GM04504 (cell line): ENCODE results near the gene METTL8.
A peak's percentile ranks its signal among the peaks of the same experiment; 100 is the strongest.
"Not testable (repeated sequence)": the region's sequence is repeated elsewhere in the genome, so short reads cannot be mapped to it uniquely, and the experiment has no call there.

Source experiments
- DNase-seq: peaks from one replicate; pipeline ENCODE4 v3.0.0-alpha.2; 2012; ENCODE audit warnings: low read depth

The METTL8 gene

GRCh38 chr2:171401947-171402346 lies 31.8 kb downstream of the METTL8 start:
- no peak for DNase-seq

- no peak for DNase-seq
Measured at GRCh38 chr2:171400395-171400794, 33.4 kb downstream of the METTL8 start.

GRCh38 chr2:171399292-171399691 lies 34.5 kb downstream of the METTL8 start:
- no peak for DNase-seq

GRCh38 chr2:171394164-171394740 lies 39.5 kb downstream of the METTL8 start:
- DNase-seq = no peak

GRCh38 chr2:171393487-171393886 lies 40.3 kb downstream of the METTL8 start:
- DNase-seq = no peak

- DNase-seq = no peak
Measured at GRCh38 chr2:171391532-171391931, 42.3 kb downstream of the METTL8 start.

- peak; percentile 36 for DNase-seq
Measured at GRCh38 chr2:171390941-171391516, 42.8 kb downstream of the METTL8 start.

- DNase-seq = no peak
Measured at GRCh38 chr2:171389780-171390179, 44.0 kb downstream of the METTL8 start.

GRCh38 chr2:171389325-171389724 lies 44.5 kb downstream of the METTL8 start:
- no peak for DNase-seq

- no peak for DNase-seq
Measured at GRCh38 chr2:171387052-171387451, 46.7 kb downstream of the METTL8 start.

GRCh38 chr2:171386627-171387026 lies 47.2 kb downstream of the METTL8 start:
- DNase-seq = no peak

- no peak for DNase-seq
Measured at GRCh38 chr2:171383134-171383533, 50.7 kb downstream of the METTL8 start.

GRCh38 chr2:171382175-171382574 lies 51.6 kb downstream of the METTL8 start:
- DNase-seq = not testable (repeated sequence)

- DNase-seq = not testable (repeated sequence)
Measured at GRCh38 chr2:171377852-171378251, 55.9 kb downstream of the METTL8 start.

GRCh38 chr2:171367692-171368091 lies 66.1 kb downstream of the METTL8 start:
- DNase-seq = no peak

GRCh38 chr2:171365778-171366177 lies 68.0 kb downstream of the METTL8 start:
- no peak for DNase-seq

- DNase-seq = no peak
Measured at GRCh38 chr2:171365232-171365631, 68.6 kb downstream of the METTL8 start.

- DNase-seq = no peak
Measured at GRCh38 chr2:171362396-171362795, 71.4 kb downstream of the METTL8 start.

- no peak for DNase-seq
Measured at GRCh38 chr2:171360905-171361304, 72.9 kb downstream of the METTL8 start.

GRCh38 chr2:171353746-171354145 lies 80.0 kb downstream of the METTL8 start:
- DNase-seq = not testable (repeated sequence)

GRCh38 chr2:171348056-171348455 lies 85.7 kb downstream of the METTL8 start:
- no peak for DNase-seq

- DNase-seq = peak; percentile 79
Measured at GRCh38 chr2:171347591-171348032, 86.2 kb downstream of the METTL8 start.

GRCh38 chr2:171346723-171347557 lies 86.8 kb downstream of the METTL8 start:
- peak; percentile 1 for DNase-seq
